Left cardiac atrium (tissue), 4 donors: ENCODE measurements around the gene RPH3AL. TPM values are rescaled to one million over a fixed set of nuclear protein-coding genes. Genes with fewer than 3 reads are reported as not detected.
"Not testable (repeated sequence)": the region's sequence is repeated elsewhere in the genome, so short reads cannot be mapped to it uniquely, and the experiment has no call there.

Experiments used
- ATAC-seq, 2 donors: fragments of 200-7000 bp; cut with Tn5 transposase; one replicate each; pipeline ENCODE4 v1.9.1; 2020; ENCODE audit warnings: mild to moderate bottlenecking in 2 of 2, moderate library complexity in 2 of 2
- DNase-seq: peaks from one replicate; pipeline ENCODE4 v3.0.0-alpha.2; 2020
- intact Hi-C, 2 donors: fragments of 100-400 bp; cut with DNase I; formaldehyde crosslinking; loops; one replicate each; pipeline versions ENCODE4 v1.14.1 to v1.15.1; 2022 to 2023
- total RNA-seq, 2 donors: library from RNA; stranded (reverse); fragmentation: NEBNext Ultra II Directional; extraction: Animal tissue kit (Norgen Biotek cat#: 25700); gene quantifications; one replicate each; pipeline ENCODE4 v1.2.1, GENCODE V29; 2021
- donor health status: DM: no; HTN: yes; CAD: no.
- donor health status: DM: no; HTN: yes; CAD: no; lungs with severe emphysema.
- donor health status: DM: yes; HTN: yes; CAD: no.
- donor health status: Dilated cardiomyopathy.

The RPH3AL gene
- total RNA-seq, 2 donors from 2014 or later: 5.9 to 10.9 TPM

DNA sequence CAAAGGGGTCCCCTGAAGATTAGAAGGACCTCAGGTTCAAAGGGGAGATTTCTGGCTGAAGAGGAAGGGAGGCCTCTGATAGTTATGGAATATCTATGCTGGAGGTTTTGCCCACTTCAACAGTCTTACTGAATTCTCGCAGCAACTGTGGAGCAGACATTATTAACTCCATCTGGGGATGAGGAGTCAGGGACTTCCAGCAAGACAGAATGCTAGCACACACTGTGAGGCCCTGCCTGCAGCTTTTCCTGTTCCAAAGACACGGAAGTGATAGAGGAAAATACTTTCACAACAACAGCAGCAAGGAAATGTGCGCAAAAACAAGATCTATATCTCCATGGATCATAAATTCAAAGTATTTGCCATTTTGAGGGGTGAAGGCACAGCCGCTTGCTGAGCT lies 72.8 kb downstream of the RPH3AL start:
- intact Hi-C loops: no loop called here
- DNase-seq (peak; percentile 2), ATAC-seq (no peak)

DNA sequence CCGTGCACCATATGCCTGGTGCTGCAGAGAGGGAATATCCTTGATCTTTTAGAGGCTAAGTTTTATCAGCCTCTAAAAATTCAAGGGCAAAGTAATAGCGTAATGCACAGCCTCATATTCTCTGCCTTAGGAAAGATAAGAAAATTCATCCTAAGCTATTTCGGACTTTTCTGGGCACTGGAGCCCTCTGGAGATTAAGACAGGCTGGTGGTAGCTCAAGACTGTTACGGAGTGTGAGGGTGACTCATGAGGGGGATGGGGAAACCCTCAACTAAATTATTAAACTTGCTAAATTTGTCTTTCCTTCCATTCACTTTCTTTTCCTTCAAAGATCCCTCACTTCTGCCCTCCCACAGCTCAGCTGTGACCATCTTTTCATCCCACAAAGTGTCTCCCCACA lies 73.3 kb downstream of the RPH3AL start:
- intact Hi-C loops: no loop called here
- DNase-seq: peak; percentile 1
- ATAC-seq: peak in 1 of 2 donors; percentile 27

DNA sequence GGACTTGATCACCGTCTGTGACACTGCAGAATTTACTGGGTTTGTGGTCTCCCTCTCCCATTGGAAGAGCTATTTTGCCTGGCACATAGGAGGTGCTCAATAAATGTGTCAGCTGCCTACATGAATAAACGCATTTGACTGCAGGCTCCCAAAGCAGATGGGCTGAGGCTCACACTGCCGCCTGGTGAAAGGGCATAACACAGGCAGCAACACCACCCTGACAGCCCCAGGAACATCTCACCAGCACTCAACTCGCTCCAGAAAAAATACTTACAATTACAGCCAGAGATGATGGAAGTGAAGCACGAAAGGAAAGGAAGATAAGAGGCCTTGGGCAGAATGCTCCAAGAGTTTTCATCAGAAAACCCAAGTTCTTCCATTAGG lies 73.9 kb downstream of the RPH3AL start:
- DNase-seq (peak; percentile 0), ATAC-seq (no peak)
- intact Hi-C loops: no loop called here

DNA sequence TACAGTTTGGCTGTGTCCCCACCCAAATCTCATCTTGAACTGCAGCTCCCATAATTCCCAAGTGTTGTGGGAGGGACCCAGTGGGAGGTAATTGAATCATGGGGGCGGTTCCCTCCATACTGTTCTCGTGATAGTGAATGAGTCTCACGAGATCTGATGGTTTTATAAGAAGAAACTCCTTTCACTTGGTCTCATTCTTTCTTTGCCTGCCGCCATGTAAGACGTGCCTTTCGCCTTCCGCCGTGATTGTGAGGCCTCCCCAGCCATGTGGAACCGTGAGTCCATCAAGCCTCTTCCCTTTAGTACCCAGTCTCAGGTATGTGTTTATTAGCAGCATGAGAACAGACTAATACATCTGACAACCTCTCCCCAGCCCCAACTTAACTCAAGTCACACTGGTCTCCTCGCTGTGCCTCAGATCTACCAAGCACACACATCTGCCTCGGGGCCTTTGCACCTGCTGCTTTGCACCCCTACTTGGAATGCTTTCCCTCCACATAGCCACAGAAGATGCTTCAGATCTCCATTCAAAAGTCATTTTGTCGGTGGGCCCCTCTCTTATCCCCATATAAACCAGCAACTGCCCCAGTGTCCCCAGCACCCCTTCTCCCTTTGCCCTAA lies 74.4 kb downstream of the RPH3AL start:
- DNase-seq (peak; percentile 4), ATAC-seq (no peak)
- intact Hi-C loops: no loop called here

DNA sequence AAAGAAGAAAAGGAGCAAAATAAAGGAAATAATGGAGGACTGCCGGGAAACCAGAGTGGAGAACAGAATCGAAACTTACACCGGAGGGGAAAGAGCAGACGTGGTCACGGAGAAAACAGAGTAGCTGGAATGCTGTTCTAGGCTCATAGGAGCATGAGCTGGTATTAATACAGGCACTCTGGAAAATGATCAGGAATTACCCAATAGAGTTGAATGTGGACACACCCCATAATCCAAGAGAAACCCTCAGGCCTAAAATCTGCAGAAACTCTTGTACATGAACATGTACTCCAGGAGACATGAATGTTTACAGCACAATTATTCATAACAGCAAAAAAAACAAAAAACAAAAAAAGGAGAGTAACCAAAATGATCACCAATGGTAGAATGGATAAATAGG lies 77.7 kb downstream of the RPH3AL start:
- ATAC-seq (no peak), DNase-seq (no peak)
- intact Hi-C loops: no loop called here

DNA sequence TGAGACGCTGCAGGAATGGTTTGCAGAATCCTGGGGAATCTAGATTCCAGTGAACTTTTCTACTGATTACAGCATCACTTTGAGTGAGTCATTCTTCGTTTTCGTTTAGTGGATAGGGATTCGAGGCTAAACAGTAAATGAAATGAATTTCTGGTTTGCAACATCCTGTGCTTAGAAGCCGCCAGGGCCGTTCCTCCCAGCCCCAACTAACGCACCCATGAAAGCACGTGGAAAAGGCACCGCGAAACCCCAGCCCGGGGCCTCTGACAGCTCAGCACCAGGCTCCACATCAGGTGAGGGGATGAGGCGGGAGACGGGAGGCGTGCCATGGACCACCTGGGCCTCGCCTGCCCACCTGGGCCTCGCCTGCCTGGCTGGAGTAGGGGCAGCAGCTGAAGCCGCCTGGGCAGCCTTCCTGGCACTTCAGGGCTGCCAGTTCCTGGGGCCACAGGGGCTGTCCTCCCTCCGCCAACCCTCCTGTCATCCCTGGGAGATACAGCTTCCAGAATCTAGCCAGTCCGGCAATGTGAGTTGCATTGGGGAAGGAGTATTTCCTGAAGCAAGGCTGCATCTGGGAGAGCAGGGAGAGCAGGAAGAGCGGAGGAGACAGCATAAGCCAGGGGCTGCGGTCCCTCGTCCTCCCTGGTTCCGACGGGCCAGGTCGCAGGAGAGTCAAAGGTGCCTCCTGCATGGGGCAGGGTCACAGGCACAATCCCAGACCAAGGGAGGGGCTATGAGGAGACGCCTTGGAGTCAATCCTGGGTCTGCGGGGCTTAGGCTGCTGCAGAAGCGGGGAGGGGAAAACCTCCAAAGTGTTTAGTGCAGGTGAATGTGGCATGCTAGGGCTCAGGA lies 78.4 kb downstream of the RPH3AL start:
- peak; percentile 18 for DNase-seq
- intact Hi-C loops: no loop called here

DNA sequence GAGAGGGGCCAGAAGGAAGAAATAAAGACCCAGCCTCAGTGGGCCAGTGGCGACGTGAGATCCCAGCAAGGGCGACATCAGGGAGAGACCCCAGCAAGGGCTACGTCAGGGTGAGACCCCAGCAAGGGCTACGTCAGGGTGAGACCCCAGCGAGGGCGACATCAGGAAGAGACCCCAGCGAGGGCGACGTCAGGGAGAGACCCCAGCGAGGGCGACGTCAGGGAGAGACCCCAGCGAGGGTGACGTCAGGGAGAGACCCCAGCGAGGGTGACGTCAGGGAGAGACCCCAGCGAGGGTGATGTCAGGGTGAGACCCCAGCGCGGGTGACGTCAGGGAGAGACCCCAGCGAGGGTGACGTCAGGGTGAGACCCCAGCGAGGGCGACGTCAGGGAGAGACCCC lies 79.8 kb downstream of the RPH3AL start:
- intact Hi-C loops, ATAC-seq: not testable (repeated sequence)
- peak; percentile 7 for DNase-seq

More for the DNA sequence above, 78.4 kb downstream of the RPH3AL start:
- ATAC-seq: no peak

DNA sequence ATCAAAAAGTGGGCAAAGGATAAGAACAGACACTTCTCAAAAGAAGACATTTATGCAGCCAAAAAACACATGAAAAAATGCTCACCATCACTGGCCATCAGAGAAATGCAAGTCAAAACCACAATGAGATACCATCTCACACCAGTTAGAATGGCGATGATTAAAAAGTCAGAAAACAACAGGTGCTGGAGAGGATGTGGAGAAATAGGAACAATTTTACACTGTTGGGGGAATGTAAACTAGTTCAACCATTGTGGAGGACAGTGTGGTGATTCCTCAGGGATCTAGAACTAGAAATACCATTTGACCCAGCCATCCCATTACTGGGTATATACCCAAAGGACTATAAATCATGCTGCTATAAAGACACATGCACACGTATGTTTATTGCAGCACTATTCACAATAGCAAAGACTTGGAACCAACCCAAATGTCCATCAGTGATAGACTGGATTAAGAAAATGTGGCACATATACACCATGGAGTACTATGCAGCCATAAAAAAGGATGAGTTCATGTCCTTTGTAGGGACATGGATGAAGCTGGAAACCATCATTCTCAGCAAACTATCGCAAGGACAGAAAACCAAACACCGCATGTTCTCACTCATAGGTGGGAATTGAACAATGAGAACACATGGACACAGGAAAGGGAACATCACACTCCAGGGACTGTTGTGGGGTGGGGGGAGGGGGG lies 80.5 kb downstream of the RPH3AL start:
- ATAC-seq, intact Hi-C loops, DNase-seq: not testable (repeated sequence)

DNA sequence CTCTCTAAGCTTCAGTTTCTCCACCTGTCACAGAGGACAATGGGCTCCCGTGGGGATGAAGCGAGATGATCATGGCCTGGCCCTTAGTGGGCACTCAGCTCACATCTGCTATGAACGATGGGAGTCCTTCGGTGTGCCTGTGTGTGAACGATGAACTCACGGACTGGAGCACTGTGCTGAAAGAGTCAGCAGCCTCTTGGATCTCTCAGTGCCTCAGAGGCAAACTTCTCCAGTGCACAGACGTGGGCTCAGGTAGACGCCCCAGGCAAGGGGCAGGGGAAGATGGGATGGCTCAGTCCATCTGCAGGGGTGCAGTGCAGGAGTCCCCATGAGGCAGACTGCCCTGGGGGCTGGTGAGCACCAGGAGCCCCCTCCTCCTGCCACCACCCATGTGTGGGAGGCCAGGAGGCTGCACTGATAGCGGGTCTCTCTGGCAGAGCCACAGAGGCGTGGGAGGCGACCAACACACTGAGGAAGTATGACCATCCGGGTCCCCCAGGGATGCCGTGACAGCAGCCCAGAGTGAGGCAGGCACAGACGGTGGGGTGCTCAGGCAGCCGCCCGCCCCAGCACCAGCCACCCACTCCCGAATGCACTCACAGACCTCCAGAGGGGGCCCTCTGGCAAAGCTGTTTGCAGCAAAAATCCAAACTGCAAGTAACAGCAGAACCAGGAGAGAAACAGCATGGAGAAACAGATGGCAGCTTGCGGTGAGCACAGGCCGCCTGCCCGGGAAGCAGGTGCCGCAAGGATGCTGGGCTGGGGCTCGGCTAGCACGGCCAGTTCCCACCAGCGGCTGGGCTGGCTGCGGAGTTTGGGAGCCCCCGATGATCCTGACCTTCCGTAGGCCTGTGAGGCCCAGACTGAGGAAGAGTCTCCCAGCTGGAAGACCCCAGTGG lies 82.7 kb downstream of the RPH3AL start:
- intact Hi-C loops: loop anchor here in 1 of 2 donors (10.0 kb wide), 1 partner anchor 115 kb away; no protein-coding TSS in a partner anchor
- ATAC-seq: no peak
- DNase-seq: peak; percentile 23

DNA sequence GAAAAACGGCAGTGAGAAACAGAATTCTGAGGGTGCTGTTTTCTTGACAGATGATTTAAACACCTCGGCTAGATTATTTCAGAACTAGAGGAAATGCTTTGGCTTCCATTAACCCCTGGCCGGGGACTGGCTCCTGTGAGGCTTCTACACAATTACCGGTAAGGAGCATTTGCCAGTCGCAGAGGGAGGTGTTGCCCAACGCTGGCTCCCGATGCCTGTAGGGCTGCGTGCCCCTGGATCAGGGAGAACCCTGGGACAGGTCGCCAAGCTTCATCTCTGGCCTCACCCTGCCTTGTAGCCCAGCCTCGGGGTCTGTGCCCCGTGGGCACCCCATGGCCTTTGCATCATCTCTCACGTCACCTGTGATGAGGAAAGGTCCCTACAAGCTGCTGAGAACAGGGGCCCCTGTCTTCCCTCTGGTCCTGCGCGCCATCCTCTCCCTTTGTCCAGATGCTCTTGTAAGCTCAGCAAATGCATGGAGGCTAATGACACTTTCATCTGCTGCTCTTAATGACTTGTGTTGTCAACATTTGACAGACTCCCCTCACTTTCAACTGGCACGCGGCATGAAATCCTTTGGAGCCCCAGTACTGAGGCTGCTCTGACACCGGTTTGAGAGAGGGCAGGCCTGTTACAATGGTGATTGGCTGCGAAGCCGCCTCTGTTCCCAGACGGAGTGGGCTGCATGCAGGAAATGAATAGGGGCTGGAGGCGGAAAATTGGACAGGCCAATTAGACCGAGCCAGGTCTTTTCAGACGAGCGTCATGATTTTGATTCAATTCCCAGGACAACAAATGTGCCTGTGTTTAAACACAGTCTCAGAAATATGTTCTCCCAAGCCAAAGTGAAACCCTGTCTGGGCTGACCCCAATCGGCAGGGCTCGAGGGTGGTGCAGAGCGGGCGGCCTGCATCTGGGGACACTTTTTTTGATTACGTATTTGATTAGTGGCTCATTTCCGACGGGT lies 85.6 kb downstream of the RPH3AL start:
- intact Hi-C loops: loop anchor here in 1 of 2 donors (10.0 kb wide), 1 partner anchor 118 kb away; no protein-coding TSS in a partner anchor
- DNase-seq (peak; percentile 82), ATAC-seq (peak; percentile 88 to 92)

DNA sequence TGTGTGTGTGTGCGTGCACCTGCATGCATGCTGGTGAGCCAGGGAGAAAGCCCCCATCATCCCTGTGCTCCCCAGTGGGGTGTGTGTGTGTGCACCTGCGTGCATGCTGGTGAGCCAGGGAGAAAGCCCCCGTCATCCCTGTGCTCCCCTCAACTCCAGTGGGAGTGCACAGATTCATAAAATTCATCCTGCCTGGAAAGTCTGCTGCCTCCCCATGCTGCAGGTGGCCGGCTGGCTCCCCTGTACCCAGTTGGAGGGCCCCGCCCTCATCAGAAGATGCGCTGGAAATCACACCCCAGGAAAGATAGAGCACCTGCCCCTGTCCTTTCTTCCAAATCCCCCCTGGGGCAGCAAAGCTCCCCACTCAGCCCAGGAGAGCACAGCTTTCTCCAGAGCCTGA lies 86.4 kb downstream of the RPH3AL start:
- ATAC-seq: no peak
- intact Hi-C loops: loop anchor here in 1 of 2 donors (10.0 kb wide), 1 partner anchor 119 kb away; no protein-coding TSS in a partner anchor
- DNase-seq: peak; percentile 13

DNA sequence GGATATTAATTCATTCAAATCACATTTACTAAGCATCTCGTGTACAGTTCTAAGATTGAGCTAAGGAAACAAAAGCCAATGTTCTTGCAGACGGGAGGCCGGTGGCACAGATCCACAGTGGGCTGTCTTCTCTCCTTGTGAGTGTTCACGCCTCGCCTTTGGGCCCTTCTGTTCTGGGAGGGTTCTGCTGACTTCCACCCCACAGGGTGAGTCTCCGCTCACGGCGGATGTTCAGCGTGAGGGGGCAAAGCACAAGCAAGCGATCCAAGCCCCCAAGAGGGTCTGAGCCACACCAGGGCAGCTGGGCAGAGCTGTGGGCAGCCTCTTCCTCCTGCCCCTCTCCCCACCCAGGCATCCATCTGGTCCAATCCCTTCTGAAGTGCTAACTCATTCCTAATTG lies 86.9 kb downstream of the RPH3AL start:
- ATAC-seq (peak in 1 of 2 donors; percentile 32), DNase-seq (peak; percentile 68)
- intact Hi-C loops: loop anchor here in 1 of 2 donors (10.0 kb wide), 1 partner anchor 119 kb away; no protein-coding TSS in a partner anchor

DNA sequence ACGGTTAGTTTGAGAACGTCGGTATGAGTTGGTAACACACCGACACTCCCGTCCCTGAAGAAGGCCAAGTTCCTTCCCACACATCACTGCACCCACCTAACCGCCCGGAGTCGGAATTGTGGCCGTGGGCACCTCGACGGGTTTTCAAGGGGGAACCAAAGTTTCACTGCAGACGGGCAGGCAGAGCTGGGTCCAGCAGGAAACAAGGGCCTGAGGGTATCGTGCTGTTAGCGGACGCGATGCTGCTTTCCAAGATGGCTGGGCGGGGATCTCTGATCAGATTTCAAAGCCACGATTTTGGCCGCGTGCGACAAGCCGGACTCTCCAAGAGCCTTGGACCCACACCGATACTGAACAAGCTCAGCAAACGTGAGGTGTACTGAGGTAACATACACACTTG lies 88.8 kb downstream of the RPH3AL start:
- DNase-seq (peak; percentile 2), ATAC-seq (no peak)
- intact Hi-C loops: loop anchor here in 1 of 2 donors (10.0 kb wide), 1 partner anchor 121 kb away; no protein-coding TSS in a partner anchor

DNA sequence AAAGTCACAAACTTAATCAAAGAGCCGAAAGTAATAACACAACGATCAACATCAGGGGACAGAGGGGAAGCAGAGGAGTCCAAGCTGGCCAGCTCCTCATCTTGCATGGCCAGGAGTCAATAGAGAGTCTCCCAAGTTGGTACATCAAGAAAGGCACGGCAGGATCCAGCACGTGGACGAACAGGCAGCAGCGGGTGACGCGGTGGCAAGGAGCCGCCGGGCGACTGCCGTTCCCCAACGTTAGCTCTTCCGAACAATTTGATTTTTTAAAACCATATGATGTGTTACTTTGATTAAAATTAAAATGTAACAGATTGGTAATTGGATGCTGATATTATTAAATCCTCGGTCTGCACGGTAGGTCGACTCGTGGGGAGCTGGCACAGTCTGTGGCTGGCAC lies 89.3 kb downstream of the RPH3AL start:
- DNase-seq (peak; percentile 10), ATAC-seq (no peak)
- intact Hi-C loops: loop anchor here in 1 of 2 donors (10.0 kb wide), 1 partner anchor 122 kb away; no protein-coding TSS in a partner anchor

DNA sequence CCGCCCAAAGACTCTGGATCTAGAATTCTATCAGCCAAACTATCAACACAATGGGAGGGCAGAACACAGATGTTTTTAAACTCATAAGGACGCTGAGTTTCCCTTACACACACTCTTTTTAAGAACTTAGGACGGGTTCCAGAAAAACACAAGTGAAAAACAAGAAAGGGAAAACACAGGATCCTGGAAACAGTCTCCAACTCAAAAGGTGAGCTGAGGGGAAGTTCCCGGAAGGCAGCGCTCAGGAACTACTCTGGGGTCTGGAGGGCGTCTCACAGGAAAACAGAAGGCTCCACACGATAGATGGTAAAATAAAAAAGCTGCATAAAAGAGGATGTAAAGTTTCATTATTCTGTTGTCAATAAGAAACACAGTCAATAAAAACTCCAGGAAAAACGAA lies 91.0 kb downstream of the RPH3AL start:
- DNase-seq (peak; percentile 17), ATAC-seq (no peak)
- intact Hi-C loops: loop anchor here in 1 of 2 donors (10.0 kb wide), 1 partner anchor 123 kb away; no protein-coding TSS in a partner anchor

DNA sequence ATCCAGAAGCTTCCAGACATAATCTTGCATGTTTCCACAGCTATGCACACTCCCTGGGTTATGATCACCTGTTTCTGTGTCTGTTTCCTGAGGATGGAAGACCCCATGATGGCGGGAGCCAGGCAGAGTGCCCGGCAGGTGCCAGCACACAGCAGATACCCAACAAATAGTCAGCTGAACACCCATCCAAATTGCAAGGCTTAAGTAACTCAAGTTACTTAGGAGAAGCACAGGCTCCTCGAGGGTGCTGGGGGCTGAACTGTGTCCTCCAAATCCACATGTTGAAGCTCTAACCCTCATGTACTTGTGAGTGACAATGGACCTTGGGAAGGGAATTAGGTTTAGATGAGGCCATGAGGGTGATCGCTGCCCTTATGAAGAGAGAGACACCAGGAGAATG lies 91.7 kb downstream of the RPH3AL start:
- intact Hi-C loops: loop anchor here in 1 of 2 donors (10.0 kb wide), 1 partner anchor 124 kb away; no protein-coding TSS in a partner anchor
- DNase-seq (peak; percentile 1), ATAC-seq (no peak)
